Measurements from ENCODE around the gene IQSEC1.

IQSEC1 gene

GRCh38 chr3:13057282-13058040, 15.8 kb downstream of the IQSEC1 start:
- no peaks in the 10 kb centered on the region for H3K9me3 ChIP-seq (ENCODE audit: insufficient read depth, low read length)
- H3K27ac ChIP-seq (ENCODE audit: low read depth, low read length) = no peak overlapping the region
- H4K20me1 ChIP-seq (ENCODE audit: low read depth, low read length) = no peaks in the 10 kb centered on the region
- no peaks in the 10 kb centered on the region for H3K36me3 ChIP-seq (ENCODE audit: low read length)
- no peaks in the 10 kb centered on the region for H3K79me2 ChIP-seq (ENCODE audit: insufficient read depth, low read length)
- H3K4me2 ChIP-seq (ENCODE audit: low read depth, low read length, poor library complexity, severe bottlenecking) = no peak overlapping the region
- no peak overlapping the region for H3K4me3 ChIP-seq (ENCODE audit: insufficient read depth, low read length, poor library complexity, severe bottlenecking)
- TF ChIP-seq, protein P1, sequence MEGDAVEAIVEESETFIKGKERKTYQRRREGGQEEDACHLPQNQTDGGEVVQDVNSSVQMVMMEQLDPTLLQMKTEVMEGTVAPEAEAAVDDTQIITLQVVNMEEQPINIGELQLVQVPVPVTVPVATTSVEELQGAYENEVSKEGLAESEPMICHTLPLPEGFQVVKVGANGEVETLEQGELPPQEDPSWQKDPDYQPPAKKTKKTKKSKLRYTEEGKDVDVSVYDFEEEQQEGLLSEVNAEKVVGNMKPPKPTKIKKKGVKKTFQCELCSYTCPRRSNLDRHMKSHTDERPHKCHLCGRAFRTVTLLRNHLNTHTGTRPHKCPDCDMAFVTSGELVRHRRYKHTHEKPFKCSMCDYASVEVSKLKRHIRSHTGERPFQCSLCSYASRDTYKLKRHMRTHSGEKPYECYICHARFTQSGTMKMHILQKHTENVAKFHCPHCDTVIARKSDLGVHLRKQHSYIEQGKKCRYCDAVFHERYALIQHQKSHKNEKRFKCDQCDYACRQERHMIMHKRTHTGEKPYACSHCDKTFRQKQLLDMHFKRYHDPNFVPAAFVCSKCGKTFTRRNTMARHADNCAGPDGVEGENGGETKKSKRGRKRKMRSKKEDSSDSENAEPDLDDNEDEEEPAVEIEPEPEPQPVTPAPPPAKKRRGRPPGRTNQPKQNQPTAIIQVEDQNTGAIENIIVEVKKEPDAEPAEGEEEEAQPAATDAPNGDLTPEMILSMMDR (IDR thresholded peaks at IDR 0.05; ENCODE audit: insufficient read depth, low read length, poor library complexity, severe bottlenecking) = no peak
- no peak for TF ChIP-seq EZH2phosphoT487 (conservative IDR thresholded peaks at IDR 0.05; ENCODE audit: low read length)
- no peak overlapping the region for H2AFZ ChIP-seq (ENCODE audit: low read depth, low read length, severe bottlenecking)
- H3F3A ChIP-seq (ENCODE audit: insufficient read depth) = no peaks in the 10 kb centered on the region
- H3K9ac ChIP-seq (ENCODE audit: low read length) = no peak overlapping the region
- H3K9me2 ChIP-seq (replicated peaks; ENCODE audit: insufficient read depth, low read length) = no peaks in the 10 kb centered on the region
- no peaks in the 10 kb centered on the region for H3K27me3 ChIP-seq (ENCODE audit: low read length)

GRCh38 chr3:13055634-13056033, 17.6 kb downstream of the IQSEC1 start:
- Histone ChIP-seq H3K9me3 (ENCODE audit: insufficient read depth, low read length) (no peaks in the 10 kb centered on the region), H3K9ac (ENCODE audit: low read length) (no peak overlapping the region), H2AFZ (ENCODE audit: low read depth, low read length, severe bottlenecking) (no peak overlapping the region), H3F3A (ENCODE audit: insufficient read depth) (no peaks in the 10 kb centered on the region), H3K79me2 (ENCODE audit: insufficient read depth, low read length) (no peaks in the 10 kb centered on the region), H3K9me2 (replicated peaks; ENCODE audit: insufficient read depth, low read length) (no peaks in the 10 kb centered on the region), H3K4me2 (ENCODE audit: low read depth, low read length, poor library complexity, severe bottlenecking) (no peak overlapping the region), H3K36me3 (ENCODE audit: low read length) (no peaks in the 10 kb centered on the region), H3K27me3 (ENCODE audit: low read length) (no peaks in the 10 kb centered on the region), H3K4me3 (ENCODE audit: insufficient read depth, low read length, poor library complexity, severe bottlenecking) (no peak overlapping the region), H4K20me1 (ENCODE audit: low read depth, low read length) (no peaks in the 10 kb centered on the region), H3K27ac (ENCODE audit: low read depth, low read length) (no peak overlapping the region)
- TF ChIP-seq, protein P1 (IDR thresholded peaks at IDR 0.05; ENCODE audit: insufficient read depth, low read length, poor library complexity, severe bottlenecking) = no peak
- TF ChIP-seq EZH2phosphoT487 (conservative IDR thresholded peaks at IDR 0.05; ENCODE audit: low read length) = no peak

- Histone ChIP-seq H3K36me3 (ENCODE audit: low read length) (no peaks in the 10 kb centered on the region), H3K27ac (ENCODE audit: low read depth, low read length) (no peak overlapping the region), H3K27me3 (ENCODE audit: low read length) (no peaks in the 10 kb centered on the region), H3K4me3 (ENCODE audit: insufficient read depth, low read length, poor library complexity, severe bottlenecking) (no peak overlapping the region), H3K9me3 (ENCODE audit: insufficient read depth, low read length) (no peaks in the 10 kb centered on the region), H4K20me1 (ENCODE audit: low read depth, low read length) (no peaks in the 10 kb centered on the region), H3K9me2 (replicated peaks; ENCODE audit: insufficient read depth, low read length) (no peaks in the 10 kb centered on the region), H3K9ac (ENCODE audit: low read length) (no peak overlapping the region), H3K79me2 (ENCODE audit: insufficient read depth, low read length) (no peaks in the 10 kb centered on the region), H3K4me2 (ENCODE audit: low read depth, low read length, poor library complexity, severe bottlenecking) (no peak overlapping the region), H3F3A (ENCODE audit: insufficient read depth) (no peaks in the 10 kb centered on the region), H2AFZ (ENCODE audit: low read depth, low read length, severe bottlenecking) (no peak overlapping the region)
- TF ChIP-seq, protein P1 (IDR thresholded peaks at IDR 0.05; ENCODE audit: insufficient read depth, low read length, poor library complexity, severe bottlenecking) = no peak
- TF ChIP-seq EZH2phosphoT487 (conservative IDR thresholded peaks at IDR 0.05; ENCODE audit: low read length) = no peak
These were observed 18.6 kb downstream of the IQSEC1 start for GRCh38 chr3:13054341-13055285.
